Peyer's patch (tissue), 4 donors: ENCODE results near the gene SNAPC4.

Experiments used
- POLR2A ChIP-seq, 2 donors: fragments of 450-650 bp; IDR thresholded peaks; one replicate each; pipeline ENCODE4 v1.5.1; 2017; ENCODE audit warnings: antibody characterized with exemption in 2 of 2, mild to moderate bottlenecking in 2 of 2, moderate library complexity in 2 of 2
- TF ChIP-seq, protein P1 (sequence below), 6 experiments: fragments of 450-650 bp in 4 of 6; fragments of 200-600 bp in 2 of 6; sonication (generic) in 1 of 6; IDR thresholded peaks; one replicate each; pipeline ENCODE4 v1.5.1; 2017 to 2019; ENCODE audit warnings: antibody characterized with exemption in 6 of 6, mild to moderate bottlenecking in 3 of 6, moderate library complexity in 1 of 6

DNA sequence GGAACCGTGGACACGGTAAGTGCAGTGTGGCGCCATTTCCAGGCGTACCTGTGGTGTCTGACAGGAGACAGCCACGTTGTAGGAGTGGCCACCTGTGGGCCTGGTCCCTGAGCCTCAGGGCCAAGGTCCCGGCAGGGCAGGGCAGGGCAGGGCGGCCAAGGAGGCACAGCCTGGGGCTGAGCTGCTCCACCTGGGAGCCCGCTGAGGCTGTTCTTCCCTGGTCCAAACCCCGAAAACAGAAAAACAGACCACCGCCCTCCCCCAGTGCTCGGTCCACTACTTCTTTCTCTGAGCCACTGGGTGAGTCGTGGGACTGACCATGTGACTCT lies 19.1 kb upstream of the SNAPC4 start:
- TF ChIP-seq, protein P1, sequence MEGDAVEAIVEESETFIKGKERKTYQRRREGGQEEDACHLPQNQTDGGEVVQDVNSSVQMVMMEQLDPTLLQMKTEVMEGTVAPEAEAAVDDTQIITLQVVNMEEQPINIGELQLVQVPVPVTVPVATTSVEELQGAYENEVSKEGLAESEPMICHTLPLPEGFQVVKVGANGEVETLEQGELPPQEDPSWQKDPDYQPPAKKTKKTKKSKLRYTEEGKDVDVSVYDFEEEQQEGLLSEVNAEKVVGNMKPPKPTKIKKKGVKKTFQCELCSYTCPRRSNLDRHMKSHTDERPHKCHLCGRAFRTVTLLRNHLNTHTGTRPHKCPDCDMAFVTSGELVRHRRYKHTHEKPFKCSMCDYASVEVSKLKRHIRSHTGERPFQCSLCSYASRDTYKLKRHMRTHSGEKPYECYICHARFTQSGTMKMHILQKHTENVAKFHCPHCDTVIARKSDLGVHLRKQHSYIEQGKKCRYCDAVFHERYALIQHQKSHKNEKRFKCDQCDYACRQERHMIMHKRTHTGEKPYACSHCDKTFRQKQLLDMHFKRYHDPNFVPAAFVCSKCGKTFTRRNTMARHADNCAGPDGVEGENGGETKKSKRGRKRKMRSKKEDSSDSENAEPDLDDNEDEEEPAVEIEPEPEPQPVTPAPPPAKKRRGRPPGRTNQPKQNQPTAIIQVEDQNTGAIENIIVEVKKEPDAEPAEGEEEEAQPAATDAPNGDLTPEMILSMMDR (IDR thresholded peaks at IDR 0.05), result no peak
- no peak for TF ChIP-seq POLR2A (IDR thresholded peaks at IDR 0.05)
